BE2C (cell line): ENCODE results near the gene SGMS1.

Experiments used
- DNase-seq: peaks from one replicate; pipeline ENCODE4 v3.0.0-alpha.2; 2020
- H3K27me3 ChIP-seq: fragments of 250-450 bp; sonication (Bioruptor Pico); 2 replicates; pipeline ENCODE4 v1.5.1; 2020; ENCODE audit warnings: mild to moderate bottlenecking
- H3K36me3 ChIP-seq: fragments of 250-450 bp; sonication (Bioruptor Pico); 2 replicates; pipeline ENCODE4 v1.5.1; 2020; ENCODE audit warnings: mild to moderate bottlenecking
- H3K4me1 ChIP-seq: fragments of 250-450 bp; sonication (Bioruptor Pico); 2 replicates; pipeline ENCODE4 v1.5.1; 2020
- H3K4me3 ChIP-seq: 2 replicates; pipeline ENCODE4 v1.5.1; 2011; ENCODE audit warnings: low read depth, low read length
- H3K9me3 ChIP-seq: fragments of 250-450 bp; sonication (Bioruptor Pico); 2 replicates; pipeline ENCODE4 v1.5.1; 2020
- TF ChIP-seq, protein P1 (sequence below): IDR thresholded peaks from 2 replicates; pipeline ENCODE4 v1.5.1; 2012; ENCODE audit warnings: mild to moderate bottlenecking, low read depth, low read length

SGMS1 gene

DNA sequence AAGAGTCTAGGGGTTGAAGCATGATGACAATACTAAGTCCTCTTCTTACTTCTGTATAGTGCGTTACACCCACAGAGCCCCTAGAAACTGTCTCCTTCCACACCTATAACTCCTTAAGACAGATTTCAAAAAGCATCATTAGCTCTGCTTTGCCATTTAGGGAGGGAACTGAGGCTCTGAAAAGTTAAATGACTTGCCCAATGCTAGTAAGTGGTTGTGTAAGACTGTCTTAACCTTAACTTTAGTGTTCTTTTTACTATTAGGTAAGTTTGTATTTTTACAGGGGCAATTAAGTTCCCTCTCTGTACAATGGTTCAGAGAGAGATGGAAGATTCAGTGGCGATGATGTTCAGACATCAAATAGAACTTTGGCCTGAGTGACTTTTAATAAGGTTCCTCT, 299.7 kb downstream of the SGMS1 start:
- H3K36me3 ChIP-seq: no peaks in the 10 kb centered on the region
- no peaks in the 10 kb centered on the region for H3K27me3 ChIP-seq
- H3K9me3 ChIP-seq: no peaks in the 10 kb centered on the region
- TF ChIP-seq, protein P1, sequence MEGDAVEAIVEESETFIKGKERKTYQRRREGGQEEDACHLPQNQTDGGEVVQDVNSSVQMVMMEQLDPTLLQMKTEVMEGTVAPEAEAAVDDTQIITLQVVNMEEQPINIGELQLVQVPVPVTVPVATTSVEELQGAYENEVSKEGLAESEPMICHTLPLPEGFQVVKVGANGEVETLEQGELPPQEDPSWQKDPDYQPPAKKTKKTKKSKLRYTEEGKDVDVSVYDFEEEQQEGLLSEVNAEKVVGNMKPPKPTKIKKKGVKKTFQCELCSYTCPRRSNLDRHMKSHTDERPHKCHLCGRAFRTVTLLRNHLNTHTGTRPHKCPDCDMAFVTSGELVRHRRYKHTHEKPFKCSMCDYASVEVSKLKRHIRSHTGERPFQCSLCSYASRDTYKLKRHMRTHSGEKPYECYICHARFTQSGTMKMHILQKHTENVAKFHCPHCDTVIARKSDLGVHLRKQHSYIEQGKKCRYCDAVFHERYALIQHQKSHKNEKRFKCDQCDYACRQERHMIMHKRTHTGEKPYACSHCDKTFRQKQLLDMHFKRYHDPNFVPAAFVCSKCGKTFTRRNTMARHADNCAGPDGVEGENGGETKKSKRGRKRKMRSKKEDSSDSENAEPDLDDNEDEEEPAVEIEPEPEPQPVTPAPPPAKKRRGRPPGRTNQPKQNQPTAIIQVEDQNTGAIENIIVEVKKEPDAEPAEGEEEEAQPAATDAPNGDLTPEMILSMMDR: no peak
- no peak overlapping the region for H3K4me3 ChIP-seq
- H3K4me1 ChIP-seq: no peaks in the 10 kb centered on the region
- DNase-seq: no peak

DNA sequence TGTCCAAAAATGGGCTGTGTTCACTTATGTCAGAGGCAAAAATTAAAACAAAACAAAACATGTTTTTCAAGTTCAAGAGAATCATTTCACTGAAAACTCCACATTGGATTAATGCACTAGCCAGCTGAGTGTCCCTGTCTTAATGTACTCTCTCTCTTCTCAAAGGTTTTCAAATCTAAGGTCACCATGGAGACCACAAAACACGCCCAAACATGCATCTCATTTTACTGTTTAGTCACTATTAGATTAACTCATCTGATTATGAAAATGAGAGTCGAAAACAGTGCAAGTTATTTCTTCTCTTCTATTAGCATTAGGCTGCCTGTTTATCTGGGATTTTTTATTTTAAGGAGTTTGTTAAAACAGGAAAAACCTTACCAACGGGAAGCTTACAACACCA, 301.7 kb downstream of the SGMS1 start:
- TF ChIP-seq, protein P1: no peak
- H3K4me1 ChIP-seq: no peaks in the 10 kb centered on the region
- no peak for DNase-seq
- no peak overlapping the region for H3K4me3 ChIP-seq
- H3K27me3 ChIP-seq: no peaks in the 10 kb centered on the region
- H3K9me3 ChIP-seq: no peaks in the 10 kb centered on the region
- H3K36me3 ChIP-seq: no peaks in the 10 kb centered on the region

GRCh38 chr10:50318129-50318528, 305.6 kb downstream of the SGMS1 start:
- H3K36me3 ChIP-seq: no peaks in the 10 kb centered on the region
- H3K9me3 ChIP-seq: no peaks in the 10 kb centered on the region
- no peak overlapping the region for H3K4me3 ChIP-seq
- no peaks in the 10 kb centered on the region for H3K27me3 ChIP-seq
- H3K4me1 ChIP-seq: no peaks in the 10 kb centered on the region
- no peak for DNase-seq
- TF ChIP-seq, protein P1: no peak

DNA sequence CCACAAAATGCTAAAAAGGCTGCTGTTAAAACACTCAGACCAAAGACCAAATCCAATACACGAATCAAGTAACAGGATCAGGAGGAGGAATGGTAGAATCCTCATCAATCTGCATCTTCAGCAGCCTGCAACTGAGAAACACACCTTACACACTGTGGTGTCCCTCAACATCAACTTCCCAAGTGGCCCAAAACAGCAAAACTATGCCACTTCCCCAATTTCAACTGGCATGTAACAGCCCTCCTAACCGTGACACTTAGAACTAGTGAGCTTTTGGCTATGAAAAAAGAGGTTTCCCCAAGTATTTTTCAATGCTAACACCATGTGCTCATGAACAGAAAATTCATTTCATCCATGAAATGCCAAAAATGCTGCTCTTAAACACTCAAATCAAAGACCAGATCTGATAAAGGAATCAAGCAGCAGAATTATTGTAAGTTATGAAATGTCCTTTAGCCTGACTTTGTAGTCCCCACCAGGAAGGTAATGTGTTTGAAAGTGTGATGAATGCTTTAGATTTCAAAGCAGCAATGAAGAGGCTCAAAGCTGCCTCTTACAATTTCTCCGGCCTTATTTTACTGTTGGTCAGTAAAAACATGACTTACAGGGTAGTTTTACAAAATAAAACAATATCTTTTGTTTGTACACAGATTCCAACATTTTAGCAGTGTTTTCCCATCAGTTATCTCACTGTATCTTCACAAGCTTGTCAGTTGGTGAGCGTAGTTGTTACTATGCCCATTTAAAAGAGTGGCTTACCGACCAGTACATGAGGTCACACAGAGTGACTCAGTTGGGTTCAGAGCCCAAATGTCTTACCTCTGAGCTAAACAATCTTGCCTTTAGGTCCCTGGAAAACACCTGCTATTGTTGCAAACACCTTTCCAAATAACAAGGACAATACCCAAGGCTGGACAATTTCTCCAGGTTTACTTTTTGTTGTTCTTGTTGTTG, 306.8 kb downstream of the SGMS1 start:
- no peaks in the 10 kb centered on the region for H3K36me3 ChIP-seq
- H3K4me3 ChIP-seq: no peak overlapping the region
- H3K4me1 ChIP-seq: no peaks in the 10 kb centered on the region
- TF ChIP-seq, protein P1: no peak
- no peaks in the 10 kb centered on the region for H3K9me3 ChIP-seq
- no peak for DNase-seq
- no peaks in the 10 kb centered on the region; the same call in 1 of the 2 replicates for H3K27me3 ChIP-seq

DNA sequence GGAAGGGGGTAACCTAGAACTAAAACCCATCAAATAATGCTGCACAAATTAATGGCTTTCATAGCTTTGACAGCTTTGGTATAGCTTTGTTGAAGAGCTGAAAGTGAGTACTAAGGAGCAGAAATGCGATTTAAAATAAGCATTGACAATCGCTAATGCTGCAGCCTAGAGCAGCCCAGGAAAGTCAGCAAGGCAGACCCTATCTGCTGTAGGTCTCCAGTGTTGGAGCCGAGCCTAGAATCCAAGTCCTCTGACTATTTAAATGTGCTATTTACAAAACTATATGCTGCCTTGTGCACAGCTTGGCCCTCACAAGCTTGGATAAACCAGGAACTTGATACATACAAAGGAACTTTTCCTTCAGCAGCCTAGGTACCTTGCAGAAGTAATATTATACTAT, 307.6 kb downstream of the SGMS1 start:
- Histone ChIP-seq H3K9me3 (no peaks in the 10 kb centered on the region), H3K27me3 (no peaks in the 10 kb centered on the region; the same call in 1 of the 2 replicates), H3K4me3 (no peak overlapping the region), H3K36me3 (no peaks in the 10 kb centered on the region), H3K4me1 (no peaks in the 10 kb centered on the region)
- TF ChIP-seq, protein P1: no peak
- DNase-seq: no peak

DNA sequence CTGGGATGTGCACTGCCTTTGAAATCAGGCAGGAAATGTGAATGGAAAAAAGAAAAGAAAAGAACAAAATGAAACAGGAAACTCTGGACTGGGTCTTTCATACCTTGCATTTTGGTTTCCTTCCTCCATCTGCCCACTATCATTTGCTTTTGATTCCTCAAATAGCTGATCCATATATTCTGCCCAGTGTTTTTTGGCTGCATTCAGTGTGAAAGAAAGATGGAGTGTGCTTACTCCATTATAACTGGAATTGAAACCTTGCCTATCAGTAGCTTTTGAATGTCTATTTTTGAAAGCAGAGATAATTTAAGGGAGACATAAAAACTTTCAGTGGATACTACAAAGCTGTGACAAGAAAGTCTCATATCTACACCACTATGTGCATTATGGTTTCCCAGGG, 308.3 kb downstream of the SGMS1 start:
- Histone ChIP-seq H3K4me1 (no peaks in the 10 kb centered on the region), H3K36me3 (no peaks in the 10 kb centered on the region), H3K27me3 (no peaks in the 10 kb centered on the region; the same call in 1 of the 2 replicates), H3K4me3 (no peak overlapping the region), H3K9me3 (no peaks in the 10 kb centered on the region)
- TF ChIP-seq, protein P1: no peak
- no peak for DNase-seq
